HUES48 (cell line): ENCODE data around the gene STARD5.

Source experiments
- H3K27ac ChIP-seq: one replicate; pipeline ENCODE4 v1.7.0; 2013; ENCODE audit warnings: low read depth, low read length, inconsistent platforms
- H3K27me3 ChIP-seq: 2 replicates; pipeline ENCODE4 v1.6.1; 2013; ENCODE audit warnings: mild to moderate bottlenecking, low read length; ENCODE audit not compliant: control insufficient read depth, insufficient read depth
- H3K36me3 ChIP-seq: 2 replicates; pipeline ENCODE4 v1.6.1; 2013; ENCODE audit warnings: low read length; ENCODE audit not compliant: control insufficient read depth, insufficient read depth
- H3K4me1 ChIP-seq: 2 replicates; pipeline ENCODE4 v1.6.1; 2013; ENCODE audit warnings: mild to moderate bottlenecking, low read length; ENCODE audit not compliant: control insufficient read depth, insufficient read depth
- H3K4me3 ChIP-seq: 2 replicates; pipeline ENCODE4 v1.5.1; 2013; ENCODE audit warnings: mild to moderate bottlenecking, low read depth, low read length
- H3K9ac ChIP-seq: 2 replicates; pipeline ENCODE4 v1.6.1; 2013; ENCODE audit warnings: mild to moderate bottlenecking, low read depth, low read length, moderate library complexity
- H3K9me3 ChIP-seq: 2 replicates; pipeline ENCODE4 v1.6.1; 2013; ENCODE audit warnings: low read length; ENCODE audit not compliant: control insufficient read depth, insufficient read depth

The STARD5 gene

GRCh38 chr15:81327516-81327915 lies 3.6 kb upstream of the STARD5 start:
- Histone ChIP-seq H3K4me3 (no peak overlapping the region), H3K9ac (no peak overlapping the region), H3K36me3 (no peaks in the 10 kb centered on the region), H3K4me1 (peaks cover 3% of the 10 kb centered on the region; the same call in 1 of the 2 replicates), H3K27me3 (peaks cover 4% of the 10 kb centered on the region; the same call in 1 of the 2 replicates), H3K9me3 (no peaks in the 10 kb centered on the region), H3K27ac (no peak overlapping the region)

DNA sequence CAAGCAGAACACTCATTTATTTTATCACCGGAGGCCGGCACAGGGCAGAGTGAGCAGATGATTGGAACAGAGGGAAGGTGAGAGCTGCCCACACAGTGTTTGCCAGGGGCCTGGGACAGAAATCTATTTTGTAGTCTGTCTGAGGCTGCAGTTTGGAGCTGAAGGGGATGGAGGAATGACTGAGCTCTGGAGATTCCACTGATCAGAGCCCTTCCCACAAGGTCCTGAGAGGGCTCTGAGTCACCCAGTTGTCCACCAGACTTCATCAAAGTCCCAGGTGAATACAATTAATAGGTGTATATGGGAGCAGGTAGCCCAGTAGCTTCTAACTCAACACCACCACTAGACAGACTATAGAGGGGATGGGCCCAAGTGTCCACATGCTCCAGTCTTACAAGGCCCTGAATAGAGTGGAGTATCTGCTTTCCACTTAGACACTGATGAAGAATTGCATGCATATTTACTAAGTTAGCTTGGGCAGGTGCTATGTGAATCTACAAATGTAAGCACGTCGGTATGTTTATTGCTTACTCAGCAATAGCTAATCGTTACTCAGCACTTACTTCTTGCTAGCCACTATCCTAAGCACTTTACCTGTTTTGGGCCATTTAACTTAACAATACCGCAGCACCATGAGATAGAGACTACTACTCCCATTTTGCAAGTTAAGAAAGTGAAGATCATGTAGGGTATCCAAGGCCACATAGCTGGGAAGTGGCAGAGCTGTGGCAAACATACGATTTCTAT lies 2.7 kb upstream of the STARD5 start:
- Histone ChIP-seq H3K27ac (no peak overlapping the region), H3K9me3 (no peaks in the 10 kb centered on the region), H3K4me3 (no peak overlapping the region), H3K27me3 (peaks cover 4% of the 10 kb centered on the region; the same call in 1 of the 2 replicates), H3K36me3 (no peaks in the 10 kb centered on the region), H3K4me1 (peaks cover 8% of the 10 kb centered on the region; the same call in 1 of the 2 replicates), H3K9ac (no peak overlapping the region)

GRCh38 chr15:81323559-81323943 lies 390 bp downstream of the STARD5 start:
- peak overlapping the region; percentile 60 for H3K9ac ChIP-seq
- peak overlapping the region; percentile 80 for H3K4me3 ChIP-seq
- peaks cover 4% of the 10 kb centered on the region; the same call in 1 of the 2 replicates for H3K27me3 ChIP-seq
- H3K27ac ChIP-seq = peak overlapping the region; percentile 42
- H3K9me3 ChIP-seq = no peaks in the 10 kb centered on the region
- H3K4me1 ChIP-seq = peaks cover 8% of the 10 kb centered on the region; the same call in 1 of the 2 replicates
- peaks cover 20% of the 10 kb centered on the region for H3K36me3 ChIP-seq

DNA sequence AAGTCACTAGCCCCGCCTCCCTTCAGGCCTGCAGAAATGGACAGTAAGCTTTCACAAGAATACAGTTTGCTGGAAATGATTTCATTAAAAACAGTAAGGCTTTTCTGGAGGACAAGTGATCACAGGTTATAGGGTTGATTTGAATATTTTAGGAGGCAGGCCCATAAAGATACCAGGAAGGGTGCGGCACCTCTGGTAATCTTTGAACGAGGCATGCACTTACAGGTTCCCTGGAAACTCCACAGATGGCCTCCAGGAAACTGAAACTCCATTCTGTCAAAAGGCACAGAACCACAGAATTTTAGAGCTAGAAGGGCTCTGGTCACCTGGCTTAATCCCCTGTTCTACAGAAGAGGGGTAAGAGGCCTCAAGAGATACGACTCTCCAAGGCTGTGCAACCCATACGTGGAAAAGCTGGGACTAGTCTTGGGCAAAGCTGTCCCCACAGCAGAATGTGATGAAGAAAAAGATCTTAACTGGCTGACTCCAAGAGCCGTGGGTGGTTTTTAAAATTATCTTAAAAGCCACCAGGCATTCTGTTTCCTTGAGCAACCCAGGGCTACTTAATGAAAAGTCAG lies 1.2 kb downstream of the STARD5 start:
- Histone ChIP-seq H3K36me3 (peaks cover 27% of the 10 kb centered on the region), H3K27ac (no peak overlapping the region), H3K9me3 (no peaks in the 10 kb centered on the region), H3K4me3 (no peak overlapping the region), H3K4me1 (peaks cover 8% of the 10 kb centered on the region; the same call in 1 of the 2 replicates), H3K27me3 (peaks cover 4% of the 10 kb centered on the region; the same call in 1 of the 2 replicates), H3K9ac (no peak overlapping the region)

GRCh38 chr15:81321667-81322066 lies 2.3 kb downstream of the STARD5 start:
- Histone ChIP-seq H3K9me3 (no peaks in the 10 kb centered on the region), H3K9ac (no peak overlapping the region), H3K27ac (no peak overlapping the region), H3K4me3 (no peak overlapping the region), H3K4me1 (peaks cover 8% of the 10 kb centered on the region; the same call in 1 of the 2 replicates), H3K36me3 (peaks cover 34% of the 10 kb centered on the region), H3K27me3 (peaks cover 4% of the 10 kb centered on the region; the same call in 1 of the 2 replicates)

DNA sequence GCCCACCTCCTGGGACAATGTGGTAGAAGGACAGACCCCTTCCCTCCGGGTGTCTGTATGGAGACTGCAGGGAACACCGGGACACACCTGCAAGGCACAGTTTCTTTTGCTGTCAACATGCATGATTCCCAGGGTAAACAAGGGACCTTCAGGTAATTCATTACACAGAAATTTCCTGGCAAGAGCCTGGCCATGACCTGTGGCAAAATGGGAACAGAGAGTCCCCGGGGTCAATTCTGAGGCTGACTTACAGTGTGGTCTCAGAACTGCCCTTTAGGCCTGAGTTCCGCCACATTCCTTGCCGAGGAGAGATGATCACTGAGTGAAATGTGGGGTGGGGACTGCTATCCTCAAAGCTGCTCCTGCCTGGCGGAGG lies 6.3 kb downstream of the STARD5 start:
- Histone ChIP-seq H3K36me3 (peaks cover 39% of the 10 kb centered on the region), H3K27ac (no peak overlapping the region), H3K4me3 (no peak overlapping the region), H3K4me1 (0 out of 2 replicates have a peak, but pooled peaks cover 5% of the 10 kb centered on the region), H3K9me3 (no peaks in the 10 kb centered on the region), H3K27me3 (no peaks in the 10 kb centered on the region), H3K9ac (no peak overlapping the region)

DNA sequence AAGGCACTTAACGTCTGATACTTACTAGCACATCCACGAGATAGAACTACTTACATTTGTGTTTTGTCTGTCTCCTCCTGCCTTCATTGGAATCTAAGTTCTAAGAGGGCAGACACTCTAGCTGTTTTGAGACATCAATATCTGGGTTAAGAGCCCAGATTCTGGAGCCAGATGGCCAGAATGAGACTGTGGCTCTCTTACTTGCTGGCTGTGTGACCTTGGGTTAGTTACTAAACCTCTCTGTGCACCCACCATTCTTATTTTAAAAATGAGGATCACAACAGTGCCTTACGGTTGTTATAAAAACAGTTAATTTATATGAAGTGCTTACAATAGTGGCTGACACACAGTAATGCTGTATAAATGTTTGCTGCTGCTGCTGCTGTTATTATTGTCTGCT lies 7.7 kb downstream of the STARD5 start:
- peaks cover 47% of the 10 kb centered on the region for H3K36me3 ChIP-seq
- no peaks in the 10 kb centered on the region for H3K9me3 ChIP-seq
- H3K4me1 ChIP-seq = no peaks in the 10 kb centered on the region
- no peaks in the 10 kb centered on the region for H3K27me3 ChIP-seq
- no peak overlapping the region for H3K4me3 ChIP-seq
- no peak overlapping the region for H3K9ac ChIP-seq
- H3K27ac ChIP-seq = no peak overlapping the region

DNA sequence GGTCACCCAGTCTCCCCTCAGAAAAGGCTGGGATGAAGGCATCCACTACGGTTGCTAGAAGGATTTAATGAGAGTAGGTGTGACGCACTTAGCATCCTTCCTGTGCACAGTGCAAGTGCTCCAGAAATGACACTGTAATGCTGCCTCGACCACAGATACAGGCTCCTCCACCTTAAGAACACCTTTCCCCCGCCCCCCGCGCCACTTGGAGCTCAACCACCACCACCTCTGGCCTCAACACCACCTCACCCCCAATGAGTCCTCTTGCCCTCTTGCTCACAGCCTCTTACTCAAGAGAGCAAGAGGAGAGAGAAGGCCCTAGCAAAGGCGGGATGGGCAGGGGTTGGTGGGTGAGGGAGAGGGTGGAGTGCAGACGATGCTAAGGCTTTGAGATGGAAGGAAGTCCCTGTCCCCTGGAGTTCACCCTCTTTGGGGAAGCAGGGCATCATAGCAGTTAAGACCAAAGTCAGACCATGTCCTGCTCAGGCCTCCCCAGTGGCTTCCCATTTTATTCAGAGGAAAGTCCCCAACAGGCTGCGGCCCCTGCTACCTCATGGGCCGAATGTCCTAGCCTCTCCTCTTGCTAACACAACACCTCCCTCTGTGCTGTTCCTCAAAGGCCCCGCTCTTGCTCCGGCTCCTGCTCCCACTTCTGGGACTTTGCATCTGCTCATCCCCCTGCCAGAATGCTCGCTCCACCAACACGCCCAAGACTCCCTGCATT lies 8.3 kb downstream of the STARD5 start:
- H3K9ac ChIP-seq = no peak overlapping the region
- no peaks in the 10 kb centered on the region for H3K9me3 ChIP-seq
- H3K4me3 ChIP-seq = no peak overlapping the region
- peaks cover 44% of the 10 kb centered on the region for H3K36me3 ChIP-seq
- no peaks in the 10 kb centered on the region for H3K4me1 ChIP-seq
- no peak overlapping the region for H3K27ac ChIP-seq
- H3K27me3 ChIP-seq = no peaks in the 10 kb centered on the region

- Histone ChIP-seq H3K9me3 (no peaks in the 10 kb centered on the region), H3K27me3 (no peaks in the 10 kb centered on the region), H3K27ac (no peak overlapping the region), H3K4me1 (no peaks in the 10 kb centered on the region), H3K4me3 (no peak overlapping the region), H3K9ac (no peak overlapping the region), H3K36me3 (peaks cover 36% of the 10 kb centered on the region; the same call in 1 of the 2 replicates)
These were observed 9.6 kb downstream of the STARD5 start for GRCh38 chr15:81314378-81314777.

DNA sequence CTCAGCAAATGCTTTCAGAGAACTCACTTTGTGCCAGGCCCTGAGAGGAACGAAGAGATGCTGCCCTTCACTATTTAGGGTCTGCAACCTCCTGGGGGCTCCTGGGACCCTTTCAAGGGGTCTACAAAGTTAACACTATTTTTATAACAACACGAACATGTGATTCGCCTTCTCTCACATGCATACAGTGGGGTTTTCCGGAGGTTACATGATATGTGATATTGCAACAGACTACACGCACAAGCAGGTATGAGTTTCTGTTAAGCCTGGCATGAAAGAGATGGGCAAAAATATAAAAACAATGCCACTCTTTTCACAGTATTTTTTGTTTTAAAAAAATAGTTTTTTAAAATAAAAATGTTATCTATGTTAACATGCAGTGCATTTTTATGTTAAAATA lies 10.3 kb downstream of the STARD5 start:
- H3K4me3 ChIP-seq = no peak overlapping the region
- H3K4me1 ChIP-seq = no peaks in the 10 kb centered on the region
- peaks cover 29% of the 10 kb centered on the region; the same call in 1 of the 2 replicates for H3K36me3 ChIP-seq
- no peaks in the 10 kb centered on the region for H3K27me3 ChIP-seq
- H3K9me3 ChIP-seq = no peaks in the 10 kb centered on the region
- H3K9ac ChIP-seq = no peak overlapping the region
- no peak overlapping the region for H3K27ac ChIP-seq
